Measurements from ENCODE around the gene TIMM9. TPM values are rescaled to one million over a fixed set of nuclear protein-coding genes. Genes with fewer than 3 reads are reported as not detected.

Gene TIMM9
- total RNA-seq, 5 donors from 2014 or later (not counting 1 experiment from before 2014, with no cell fraction given): 23.4 to 37.4 (median 29.1) TPM

DNA sequence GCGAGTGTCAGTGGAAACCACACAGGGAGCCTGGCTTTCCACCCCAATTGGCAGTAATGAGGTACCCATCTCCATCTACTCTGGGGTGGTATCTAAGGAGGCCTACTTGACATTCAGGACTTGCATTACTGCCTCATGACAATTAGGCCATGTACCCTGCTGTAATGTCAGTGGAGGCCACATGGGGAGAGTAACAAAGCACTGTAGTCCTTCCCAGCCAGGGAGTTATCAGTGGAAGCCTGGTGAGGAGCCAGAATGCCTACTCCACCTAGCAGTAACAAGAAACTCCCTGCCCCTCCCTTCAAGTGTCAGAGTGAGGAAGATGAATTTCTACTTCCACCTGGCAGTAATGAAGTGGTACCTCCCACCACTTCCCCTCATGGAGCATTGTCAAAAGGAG is 12.5 kb downstream of the TIMM9 start:
- no CpG with 5 or more reads among the region's 1 CpG for WGBS (ENCODE audit: insufficient coverage)
- POLR2A ChIA-PET: no interaction called here
- Mint-ChIP-seq H3K9me3 (no peaks in the 10 kb centered on the region), H3K4me3 (peak overlapping the region in 1 of 3 donors; percentile 56), H3K27me3 (no peaks in the 10 kb centered on the region), H3K36me3 (peaks cover 44% of the 10 kb centered on the region), H3K4me1 (peaks cover 20 to 21% (median 21%) of the 10 kb centered on the region in 3 donors), H3K27ac (no peak overlapping the region)
- H3K27me3 ChIP-seq (replicated peaks in 1 of 2; ENCODE audit: control insufficient read depth in 2 of 2, extremely low read depth in 1 of 2, insufficient read depth in 2 of 2, low read length in 1 of 2): no peaks in the 10 kb centered on the region
- H3K9me3 ChIP-seq: no peaks in the 10 kb centered on the region
- no peaks in the 10 kb centered on the region for H3K4me1 ChIP-seq (ENCODE audit: control insufficient read depth in 1 of 2, extremely low read depth in 1 of 2, insufficient read depth in 2 of 2, low read length in 2 of 2)
- DNase-seq (peak in 1 of 35 experiments; percentile 27), ATAC-seq (replicated peaks in 1 of 4) (peak in 1 of 4 experiments; percentile 91)
- H3K36me3 ChIP-seq (ENCODE audit: control insufficient read depth in 2 of 2, extremely low read depth in 1 of 2, insufficient read depth in 1 of 2, low read length in 1 of 2): peaks cover 12 to 41% of the 10 kb centered on the region in 2 donors
- CTCF ChIA-PET: no interaction called here
- H3K27ac ChIP-seq (ENCODE audit: low read length): no peak overlapping the region
- no peak overlapping the region for H3K4me3 ChIP-seq (ENCODE audit: control insufficient read depth in 1 of 2, extremely low read depth in 1 of 2, low read length in 1 of 2)

DNA sequence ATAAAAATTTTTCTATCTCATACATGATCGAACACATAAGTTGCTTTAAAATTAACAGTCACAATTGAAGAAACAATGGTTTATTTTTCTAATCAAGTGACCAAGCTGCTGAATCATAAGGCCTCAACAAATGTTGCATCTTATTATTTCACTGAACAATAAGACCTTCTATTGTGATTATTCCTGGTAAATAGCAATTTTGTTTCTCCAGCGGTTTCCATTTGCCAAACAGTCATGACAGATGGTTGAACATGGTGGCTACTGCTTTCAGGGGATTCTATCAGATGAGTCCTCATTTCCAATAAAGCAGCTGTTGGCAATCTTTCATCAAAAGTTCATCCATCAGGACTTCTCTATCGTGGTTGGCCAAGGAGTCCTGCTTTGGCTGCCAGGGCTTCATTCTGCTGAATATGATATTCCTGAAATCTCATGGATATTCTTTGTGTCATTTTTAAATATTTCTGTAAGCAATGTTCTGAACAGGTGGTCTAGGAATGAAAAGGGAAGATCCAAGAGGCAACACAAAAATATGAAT is 18.6 kb downstream of the TIMM9 start:
- no peak overlapping the region for H3K27ac Mint-ChIP-seq
- Histone ChIP-seq H3K4me1 (ENCODE audit: control insufficient read depth in 1 of 2, extremely low read depth in 1 of 2, insufficient read depth in 2 of 2, low read length in 2 of 2) (no peaks in the 10 kb centered on the region), H3K9me3 (no peaks in the 10 kb centered on the region), H3K27me3 (replicated peaks in 1 of 2; ENCODE audit: control insufficient read depth in 2 of 2, extremely low read depth in 1 of 2, insufficient read depth in 2 of 2, low read length in 1 of 2) (no peaks in the 10 kb centered on the region), H3K27ac (ENCODE audit: low read length) (no peak overlapping the region), H3K36me3 (ENCODE audit: control insufficient read depth in 2 of 2, extremely low read depth in 1 of 2, insufficient read depth in 1 of 2, low read length in 1 of 2) (peaks cover 9 to 31% of the 10 kb centered on the region in 2 donors), H3K4me3 (ENCODE audit: control insufficient read depth in 1 of 2, extremely low read depth in 1 of 2, low read length in 1 of 2) (no peak overlapping the region)
- H3K9me3 Mint-ChIP-seq: no peaks in the 10 kb centered on the region
- no peak for DNase-seq
- ChIA-PET CTCF (no interaction called here), POLR2A (interaction anchor here in 1 of 2 donors (0.7 kb wide), 1 partner anchor 16 kb away, joined by 3 read pairs; no protein-coding TSS in a partner anchor)
- WGBS (ENCODE audit: insufficient coverage): no CpG with 5 or more reads among the region's 3 CpGs
- no peak for ATAC-seq (replicated peaks in 1 of 4)
- peaks cover 21% of the 10 kb centered on the region for H3K36me3 Mint-ChIP-seq
- no peaks in the 10 kb centered on the region for H3K27me3 Mint-ChIP-seq
- no peak overlapping the region for H3K4me3 Mint-ChIP-seq
- H3K4me1 Mint-ChIP-seq: peaks cover 0 to 5% (median 2%) of the 10 kb centered on the region in 3 donors

DNA sequence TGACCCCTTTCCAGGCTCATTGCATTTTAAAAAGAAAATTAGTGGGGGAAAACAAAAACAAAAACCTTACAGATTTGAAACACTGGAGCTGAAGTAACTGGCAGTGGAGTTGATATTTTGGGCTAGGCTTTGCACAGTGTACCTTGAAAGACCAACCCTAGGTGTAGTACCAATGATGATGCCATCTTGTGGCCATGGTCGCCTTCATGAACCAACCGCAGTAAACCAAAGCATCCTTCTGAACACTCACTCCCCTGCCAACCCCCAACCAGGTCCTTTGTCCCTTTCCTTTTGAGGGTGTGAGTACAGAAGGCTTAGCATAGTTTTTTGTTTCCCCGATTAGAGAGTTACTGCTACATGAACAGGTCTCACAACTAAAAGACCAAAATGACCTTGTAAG is 25.7 kb downstream of the TIMM9 start:
- Histone ChIP-seq H3K9me3 (no peaks in the 10 kb centered on the region), H3K36me3 (ENCODE audit: control insufficient read depth in 2 of 2, extremely low read depth in 1 of 2, insufficient read depth in 1 of 2, low read length in 1 of 2) (peaks cover 0 to 2% of the 10 kb centered on the region in 2 donors), H3K27me3 (replicated peaks in 1 of 2; ENCODE audit: control insufficient read depth in 2 of 2, extremely low read depth in 1 of 2, insufficient read depth in 2 of 2, low read length in 1 of 2) (no peaks in the 10 kb centered on the region), H3K4me3 (ENCODE audit: control insufficient read depth in 1 of 2, extremely low read depth in 1 of 2, low read length in 1 of 2) (no peak overlapping the region), H3K27ac (ENCODE audit: low read length) (no peak overlapping the region), H3K4me1 (ENCODE audit: control insufficient read depth in 1 of 2, extremely low read depth in 1 of 2, insufficient read depth in 2 of 2, low read length in 2 of 2) (peaks cover 0 to 2% of the 10 kb centered on the region in 2 experiments)
- Mint-ChIP-seq H3K27me3 (no peaks in the 10 kb centered on the region), H3K4me1 (peaks cover 2 to 14% (median 5%) of the 10 kb centered on the region in 3 donors), H3K9me3 (no peaks in the 10 kb centered on the region), H3K4me3 (no peak overlapping the region), H3K27ac (no peak overlapping the region), H3K36me3 (no peaks in the 10 kb centered on the region)
- peak in 1 of 35 experiments; percentile 19 for DNase-seq
- POLR2A ChIA-PET: no interaction called here
- ATAC-seq (replicated peaks in 1 of 4): peak in 1 of 4 experiments; percentile 28
- CTCF ChIA-PET: no interaction called here
- no CpG with 5 or more reads among the region's 3 CpGs for WGBS (ENCODE audit: insufficient coverage)

DNA sequence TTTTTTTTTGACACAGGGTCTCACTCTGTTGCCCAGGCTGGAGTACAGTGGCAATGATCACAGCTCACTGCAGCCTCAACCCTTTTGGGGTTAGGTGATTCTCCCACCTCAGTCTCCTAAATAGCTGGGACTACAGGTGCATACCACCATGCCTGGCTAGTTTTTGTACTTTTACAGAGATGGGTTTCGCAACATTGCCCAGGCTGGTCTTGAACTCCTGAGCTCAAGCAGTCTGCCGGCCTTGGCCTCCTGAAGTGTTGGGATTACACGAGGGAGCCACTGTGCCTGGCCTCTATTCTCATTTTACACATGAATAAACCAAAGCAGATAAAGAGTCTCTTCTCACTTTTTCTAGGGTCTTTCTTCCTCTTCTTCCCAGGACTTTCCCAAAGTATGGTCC is 28.4 kb downstream of the TIMM9 start:
- DNase-seq (no peak), ATAC-seq (replicated peaks in 1 of 4) (no peak)
- H3K27me3 Mint-ChIP-seq: no peaks in the 10 kb centered on the region
- H3K27me3 ChIP-seq (replicated peaks in 1 of 2; ENCODE audit: control insufficient read depth in 2 of 2, extremely low read depth in 1 of 2, insufficient read depth in 2 of 2, low read length in 1 of 2): no peaks in the 10 kb centered on the region
- H3K4me1 ChIP-seq (ENCODE audit: control insufficient read depth in 1 of 2, extremely low read depth in 1 of 2, insufficient read depth in 2 of 2, low read length in 2 of 2): peaks cover 2 to 13% of the 10 kb centered on the region in 2 experiments
- 100% methylated on average over 3 of the region's 3 CpGs for WGBS (ENCODE audit: insufficient coverage)
- CTCF ChIA-PET: interaction anchor here in 1 of 2 donors (0.5 to 0.6 kb wide), 2 partner anchors 17 to 24 kb away, joined by 6 read pairs; no protein-coding TSS in a partner anchor
- H3K9me3 ChIP-seq: no peaks in the 10 kb centered on the region
- no peaks in the 10 kb centered on the region for H3K9me3 Mint-ChIP-seq
- peaks cover 11 to 20% (median 16%) of the 10 kb centered on the region in 3 donors for H3K4me1 Mint-ChIP-seq
- no peak overlapping the region for H3K27ac ChIP-seq (ENCODE audit: low read length)
- no peak overlapping the region for H3K27ac Mint-ChIP-seq
- H3K36me3 ChIP-seq (ENCODE audit: control insufficient read depth in 2 of 2, extremely low read depth in 1 of 2, insufficient read depth in 1 of 2, low read length in 1 of 2): no peaks in the 10 kb centered on the region
- no peak overlapping the region for H3K4me3 Mint-ChIP-seq
- H3K4me3 ChIP-seq (ENCODE audit: control insufficient read depth in 1 of 2, extremely low read depth in 1 of 2, low read length in 1 of 2): no peak overlapping the region
- H3K36me3 Mint-ChIP-seq: no peaks in the 10 kb centered on the region
- POLR2A ChIA-PET: no interaction called here

DNA sequence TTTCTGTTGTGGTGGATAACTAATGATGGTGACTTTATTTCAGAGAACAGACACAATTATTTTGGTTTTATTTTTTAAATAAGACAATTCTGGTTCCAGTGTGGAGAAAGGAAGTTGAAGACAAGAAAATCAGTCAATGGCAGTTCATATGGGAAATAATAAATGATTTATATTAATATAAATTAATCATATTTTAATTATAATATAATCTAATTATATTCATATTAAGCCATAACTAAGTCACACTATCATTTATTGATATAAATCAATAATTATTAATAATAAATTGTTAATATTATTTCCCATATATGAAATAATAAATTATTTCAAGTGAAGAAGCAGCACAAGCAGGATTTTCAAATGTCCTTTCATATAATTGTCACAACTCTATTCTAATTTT is 28.8 kb downstream of the TIMM9 start:
- no peak overlapping the region for H3K27ac Mint-ChIP-seq
- ChIA-PET POLR2A (interaction anchor here in 1 of 2 donors (0.5 kb wide), 1 partner anchor 33 kb away, joined by 3 read pairs; no protein-coding TSS in a partner anchor), CTCF (interaction anchor here in 1 of 2 donors (0.5 kb wide), 1 partner anchor 25 kb away, joined by 6 read pairs; no protein-coding TSS in a partner anchor)
- no peak overlapping the region for H3K4me3 Mint-ChIP-seq
- H3K9me3 Mint-ChIP-seq: no peaks in the 10 kb centered on the region
- H3K4me3 ChIP-seq (ENCODE audit: control insufficient read depth in 1 of 2, extremely low read depth in 1 of 2, low read length in 1 of 2): no peak overlapping the region
- no peaks in the 10 kb centered on the region for H3K36me3 ChIP-seq (ENCODE audit: control insufficient read depth in 2 of 2, extremely low read depth in 1 of 2, insufficient read depth in 1 of 2, low read length in 1 of 2)
- H3K9me3 ChIP-seq: no peaks in the 10 kb centered on the region
- no peak overlapping the region for H3K27ac ChIP-seq (ENCODE audit: low read length)
- no peaks in the 10 kb centered on the region for H3K36me3 Mint-ChIP-seq
- ATAC-seq (replicated peaks in 1 of 4) (no peak), DNase-seq (no peak)
- H3K27me3 ChIP-seq (replicated peaks in 1 of 2; ENCODE audit: control insufficient read depth in 2 of 2, extremely low read depth in 1 of 2, insufficient read depth in 2 of 2, low read length in 1 of 2): no peaks in the 10 kb centered on the region
- H3K4me1 Mint-ChIP-seq: peaks cover 11 to 20% (median 16%) of the 10 kb centered on the region in 3 donors
- H3K27me3 Mint-ChIP-seq: no peaks in the 10 kb centered on the region
- H3K4me1 ChIP-seq (ENCODE audit: control insufficient read depth in 1 of 2, extremely low read depth in 1 of 2, insufficient read depth in 2 of 2, low read length in 2 of 2): peaks cover 2 to 13% of the 10 kb centered on the region in 2 experiments

DNA sequence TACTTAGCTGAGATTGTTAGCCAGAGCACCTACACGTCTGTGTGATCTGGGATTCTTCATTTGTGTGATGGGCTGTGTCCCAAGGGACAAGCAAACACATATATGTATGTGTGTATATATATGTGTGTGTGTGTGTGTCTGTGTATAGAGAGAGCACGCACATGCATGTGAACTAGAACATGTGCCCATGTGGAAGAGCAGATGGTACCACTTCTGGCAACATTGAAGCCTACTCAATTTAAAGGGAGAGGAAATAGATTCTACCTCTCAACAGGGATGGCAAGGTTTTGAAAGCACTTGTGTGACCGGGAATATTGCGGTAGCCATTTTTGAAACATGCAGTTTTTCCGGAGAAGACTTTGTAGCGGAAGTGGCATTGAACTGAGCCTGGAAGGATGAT is 30.2 kb downstream of the TIMM9 start:
- ATAC-seq (replicated peaks in 1 of 4): no peak
- no peaks in the 10 kb centered on the region for H3K36me3 ChIP-seq (ENCODE audit: control insufficient read depth in 2 of 2, extremely low read depth in 1 of 2, insufficient read depth in 1 of 2, low read length in 1 of 2)
- peaks cover 11 to 20% (median 16%) of the 10 kb centered on the region in 3 donors for H3K4me1 Mint-ChIP-seq
- no peaks in the 10 kb centered on the region for H3K9me3 Mint-ChIP-seq
- no peaks in the 10 kb centered on the region for H3K27me3 ChIP-seq (replicated peaks in 1 of 2; ENCODE audit: control insufficient read depth in 2 of 2, extremely low read depth in 1 of 2, insufficient read depth in 2 of 2, low read length in 1 of 2)
- H3K9me3 ChIP-seq: no peaks in the 10 kb centered on the region
- 97% methylated on average over 6 of the region's 6 CpGs for WGBS (ENCODE audit: insufficient coverage)
- H3K4me1 ChIP-seq (ENCODE audit: control insufficient read depth in 1 of 2, extremely low read depth in 1 of 2, insufficient read depth in 2 of 2, low read length in 2 of 2): peaks cover 2 to 13% of the 10 kb centered on the region in 2 experiments
- H3K4me3 Mint-ChIP-seq: peak overlapping the region; percentile 77 to 83 (median 81)
- no peak overlapping the region for H3K27ac Mint-ChIP-seq
- no peak overlapping the region for H3K27ac ChIP-seq (ENCODE audit: low read length)
- ChIA-PET CTCF (interaction anchor here (0.6 to 1.4 kb wide), 2 partner anchors 8 to 26 kb away, joined by 4 to 6 read pairs; no protein-coding TSS in a partner anchor), POLR2A (interaction anchor here in 1 of 2 donors (1.0 kb wide), 1 partner anchor 24 kb away, joined by 3 read pairs; no protein-coding TSS in a partner anchor)
- H3K27me3 Mint-ChIP-seq: no peaks in the 10 kb centered on the region
- no peak overlapping the region for H3K4me3 ChIP-seq (ENCODE audit: control insufficient read depth in 1 of 2, extremely low read depth in 1 of 2, low read length in 1 of 2)
- peak in 1 of 35 experiments; percentile 4 for DNase-seq
- no peaks in the 10 kb centered on the region for H3K36me3 Mint-ChIP-seq

Data from T-cell (primary cell).